Type B pancreatic cell (in vitro differentiated cells): ENCODE measurements around the gene LMAN2. TPM values are rescaled to one million over a fixed set of nuclear protein-coding genes. Genes with fewer than 3 reads are reported as not detected.
"Not testable (repeated sequence)": the region's sequence is repeated elsewhere in the genome, so short reads cannot be mapped to it uniquely, and the experiment has no call there.

ENCODE experiments used
- DNase-seq: peaks from one replicate; pipeline ENCODE4 v3.0.0; 2021; ENCODE audit warnings: mixed read lengths; ENCODE audit not compliant: unreplicated experiment; ENCODE audit errors: extremely low spot score
- H3K27ac Mint-ChIP-seq: 2 replicates; pipeline ENCODE4 v1.8.0; 2021; ENCODE audit warnings: mild to moderate bottlenecking, mixed read lengths
- H3K27me3 Mint-ChIP-seq: 2 replicates; pipeline ENCODE4 v1.8.0; 2021; ENCODE audit warnings: mixed read lengths
- H3K36me3 Mint-ChIP-seq: 2 replicates; pipeline ENCODE4 v1.8.0; 2021; ENCODE audit warnings: mixed read lengths
- H3K4me1 Mint-ChIP-seq: one replicate; pipeline ENCODE4 v1.8.0; 2021; ENCODE audit warnings: mixed read lengths; ENCODE audit not compliant: unreplicated experiment
- H3K4me3 Mint-ChIP-seq: 2 replicates; pipeline ENCODE4 v1.8.0; 2021; ENCODE audit warnings: mild to moderate bottlenecking, mixed read lengths
- H3K9me3 Mint-ChIP-seq: 2 replicates; pipeline ENCODE4 v1.8.0; 2021; ENCODE audit warnings: mixed read lengths
- CTCF ChIP-seq: fragments of 200-600 bp; sonication (generic); conservative IDR thresholded peaks from 2 replicates; pipeline ENCODE4 v1.5.0; 2021; ENCODE audit warnings: antibody characterized with exemption, mild to moderate bottlenecking
- total RNA-seq: library from RNA; stranded (reverse); gene quantifications from 2 replicates; pipeline ENCODE4 v1.2.1, GENCODE V29; 2021; ENCODE audit warnings: low replicate concordance

The LMAN2 gene
- total RNA-seq, 1 donor from 2014 or later = 102 TPM

- no peak for TF ChIP-seq CTCF
- Mint-ChIP-seq H3K36me3 (peaks cover 12% of the 10 kb centered on the region), H3K9me3 (no peaks in the 10 kb centered on the region), H3K4me1 (peaks cover 18% of the 10 kb centered on the region), H3K4me3 (peak overlapping the region; percentile 90), H3K27me3 (no peaks in the 10 kb centered on the region), H3K27ac (no peak overlapping the region)
- DNase-seq = no peak
Observed at GRCh38 chr5:177310332-177310731, 41.1 kb downstream of the LMAN2 start.

GRCh38 chr5:177309351-177310191 is 41.9 kb downstream of the LMAN2 start:
- Mint-ChIP-seq H3K27me3 (no peaks in the 10 kb centered on the region), H3K36me3 (peaks cover 12% of the 10 kb centered on the region), H3K9me3 (no peaks in the 10 kb centered on the region), H3K27ac (peak overlapping the region; percentile 82), H3K4me3 (peak overlapping the region; percentile 82), H3K4me1 (peaks cover 23% of the 10 kb centered on the region)
- TF ChIP-seq CTCF = peak; percentile 89
- DNase-seq = no peak

GRCh38 chr5:177308740-177309139 is 42.7 kb downstream of the LMAN2 start:
- H3K4me1 Mint-ChIP-seq = peaks cover 30% of the 10 kb centered on the region
- no peaks in the 10 kb centered on the region for H3K27me3 Mint-ChIP-seq
- H3K9me3 Mint-ChIP-seq = no peaks in the 10 kb centered on the region
- DNase-seq = no peak
- H3K27ac Mint-ChIP-seq = peak overlapping the region; percentile 66
- H3K36me3 Mint-ChIP-seq = peaks cover 16% of the 10 kb centered on the region
- H3K4me3 Mint-ChIP-seq = peak overlapping the region; percentile 82
- no peak for TF ChIP-seq CTCF

GRCh38 chr5:177307544-177308363 is 43.7 kb downstream of the LMAN2 start:
- DNase-seq = no peak
- no peak for TF ChIP-seq CTCF
- H3K27ac Mint-ChIP-seq = no peak overlapping the region
- peaks cover 16% of the 10 kb centered on the region for H3K36me3 Mint-ChIP-seq
- no peaks in the 10 kb centered on the region for H3K27me3 Mint-ChIP-seq
- peaks cover 30% of the 10 kb centered on the region for H3K4me1 Mint-ChIP-seq
- no peaks in the 10 kb centered on the region for H3K9me3 Mint-ChIP-seq
- H3K4me3 Mint-ChIP-seq = no peak overlapping the region

- no peaks in the 10 kb centered on the region for H3K27me3 Mint-ChIP-seq
- TF ChIP-seq CTCF = no peak
- H3K9me3 Mint-ChIP-seq = no peaks in the 10 kb centered on the region
- H3K4me1 Mint-ChIP-seq = peaks cover 37% of the 10 kb centered on the region
- H3K27ac Mint-ChIP-seq = peak overlapping the region; percentile 78
- peak overlapping the region; percentile 57 for H3K4me3 Mint-ChIP-seq
- no peak for DNase-seq
- peaks cover 16% of the 10 kb centered on the region for H3K36me3 Mint-ChIP-seq
Observed at GRCh38 chr5:177306674-177307543, 44.6 kb downstream of the LMAN2 start.

- DNase-seq, H3K9me3 Mint-ChIP-seq, H3K27me3 Mint-ChIP-seq: not testable (repeated sequence)
- Mint-ChIP-seq H3K36me3 (peaks cover 16% of the 10 kb centered on the region), H3K4me3 (peak overlapping the region; percentile 77), H3K4me1 (peaks cover 42% of the 10 kb centered on the region), H3K27ac (peak overlapping the region; percentile 100)
Observed at GRCh38 chr5:177306103-177306640, 45.3 kb downstream of the LMAN2 start.
